GM18868 (cell line): ENCODE data around the gene KRTAP15-1.

Source experiments
- ATAC-seq: cut with Tn5 transposase; IDR thresholded peaks from one replicate; pipeline ENCODE4 v1.9.1; 2021; ENCODE audit warnings: mild to moderate bottlenecking, moderate library complexity; ENCODE audit not compliant: unreplicated experiment

KRTAP15-1 gene, protein sequence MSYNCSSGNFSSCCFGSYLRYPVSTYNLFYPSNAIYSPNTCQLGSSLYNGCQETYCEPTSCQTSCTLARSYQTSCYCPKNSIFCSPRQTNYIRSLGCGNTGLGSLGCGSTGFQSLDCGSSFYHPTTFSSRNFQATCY

DNA sequence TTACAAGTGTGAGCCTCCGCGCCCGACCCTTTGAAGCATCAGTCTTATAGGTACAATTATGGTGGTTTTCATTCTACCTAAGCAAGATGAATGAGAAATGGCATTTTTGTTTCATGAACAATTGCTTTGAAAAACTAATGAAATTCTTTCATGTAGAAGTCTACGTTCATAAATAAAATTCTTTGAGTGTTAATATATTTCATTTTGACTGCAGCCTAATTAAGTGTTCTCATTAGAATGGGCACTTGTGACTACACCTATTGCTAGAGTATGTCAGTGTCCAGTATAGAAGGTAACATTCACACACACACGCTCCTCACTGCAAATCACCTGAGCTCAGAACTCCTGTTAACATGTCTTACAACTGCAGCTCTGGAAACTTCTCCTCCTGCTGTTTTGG lies at the start of gene KRTAP15-1:
KRTAP15-1 (plus strand) TSS at position 301 of the 400 bp plus-strand sequence; CDS start at position 354, 53 bp downstream.
- no peak for ATAC-seq

DNA sequence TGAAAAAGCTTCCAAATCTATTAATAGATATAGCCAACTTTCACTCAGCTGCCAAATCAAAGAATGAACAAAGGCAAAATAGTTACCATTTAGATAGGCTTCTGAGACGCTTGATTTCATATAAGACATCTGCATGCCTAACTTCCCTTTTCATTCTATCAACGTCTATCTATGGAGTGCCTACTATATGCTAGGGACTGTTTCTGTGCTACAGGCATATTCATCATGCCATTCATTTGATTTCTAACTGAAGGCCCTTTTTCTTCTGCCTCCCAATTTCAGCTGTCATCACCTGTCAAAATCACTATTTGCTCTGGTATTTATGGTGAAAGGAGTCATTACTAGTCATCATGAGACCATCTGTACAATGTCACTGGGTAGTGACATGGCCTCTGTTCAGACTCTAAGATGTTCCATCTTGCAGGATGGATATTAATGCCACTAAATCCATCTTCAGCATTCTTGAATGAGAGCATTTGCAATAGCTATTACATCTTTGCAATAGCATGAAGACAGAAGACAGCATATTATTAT lies 48.5 kb upstream of the KRTAP15-1 start:
- ATAC-seq: no peak

GRCh38 chr21:30395731-30396130 lies 44.3 kb upstream of the KRTAP15-1 start, which contains the start of gene KRTAP13-1:
TSS of gene KRTAP13-1 (plus strand) at chr21:30396031. CDS start at chr21:30396087, 56 bp downstream.
- no peak for ATAC-seq

GRCh38 chr21:30408782-30409494 lies 31.1 kb upstream of the KRTAP15-1 start:
- peak; percentile 76 for ATAC-seq

DNA sequence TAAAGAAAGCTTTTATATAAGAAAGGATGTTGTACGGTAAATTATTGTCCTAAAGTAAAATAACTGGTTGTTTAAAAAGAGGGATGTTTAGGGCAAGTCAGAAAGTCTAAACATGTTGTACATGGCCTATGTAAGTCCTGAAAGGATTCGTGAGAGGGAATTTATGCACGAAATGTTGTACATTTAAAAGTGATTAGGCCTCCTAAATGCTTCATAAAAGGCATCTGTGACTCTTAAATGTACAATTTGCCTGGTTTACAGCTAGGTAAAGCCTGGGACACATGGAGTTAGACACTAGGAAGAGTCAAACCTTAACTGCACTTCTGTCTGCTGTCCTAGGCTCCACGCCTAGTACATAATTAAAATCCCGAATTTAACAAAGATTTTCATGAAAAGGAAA lies 24.1 kb upstream of the KRTAP15-1 start:
- no peak for ATAC-seq

- no peak for ATAC-seq
These were observed 14.2 kb upstream of the KRTAP15-1 start, which contains the start of gene KRTAP13-3 for GRCh38 chr21:30425826-30426225. TSS of gene KRTAP13-3 (minus strand) at chr21:30425926. CDS start at chr21:30425912, 14 bp downstream.

- ATAC-seq: no peak
These were observed 13.3 kb upstream of the KRTAP15-1 start for GRCh38 chr21:30426731-30427130.

GRCh38 chr21:30430170-30430655 lies 9.9 kb upstream of the KRTAP15-1 start, which contains the start of gene KRTAP13-4:
TSS of gene KRTAP13-4 (plus strand) at chr21:30430220. CDS start at chr21:30430276, 56 bp downstream.
- ATAC-seq: no peak

DNA sequence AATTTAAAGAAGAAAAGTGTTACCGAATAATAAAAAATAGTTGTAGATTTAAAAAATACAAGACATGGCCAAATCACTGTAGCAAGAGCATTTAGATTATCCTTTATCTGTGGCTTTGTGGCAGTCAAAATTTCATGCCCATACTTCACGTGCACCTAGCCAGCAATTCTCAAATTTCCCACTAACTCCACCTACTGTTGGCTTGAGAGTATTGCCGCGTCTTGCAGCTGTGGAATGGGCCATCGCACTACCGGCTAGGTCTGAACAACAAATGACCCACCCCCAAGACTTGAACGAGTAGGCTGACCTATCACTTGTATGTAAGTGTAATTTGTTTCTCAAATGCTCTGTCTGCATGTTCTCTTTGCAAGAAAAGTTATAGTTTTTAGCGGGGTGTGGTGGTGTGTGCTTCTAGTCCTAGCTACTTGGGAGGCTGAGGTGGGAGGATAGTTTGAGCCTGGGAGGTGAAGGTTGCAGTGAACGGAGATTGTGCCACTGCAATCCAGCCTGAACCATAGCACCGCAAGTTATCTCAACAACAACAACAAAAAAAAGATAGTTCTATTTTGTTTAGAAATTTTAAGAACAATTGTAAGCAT lies 5.9 kb upstream of the KRTAP15-1 start:
- ATAC-seq: peak; percentile 98

DNA sequence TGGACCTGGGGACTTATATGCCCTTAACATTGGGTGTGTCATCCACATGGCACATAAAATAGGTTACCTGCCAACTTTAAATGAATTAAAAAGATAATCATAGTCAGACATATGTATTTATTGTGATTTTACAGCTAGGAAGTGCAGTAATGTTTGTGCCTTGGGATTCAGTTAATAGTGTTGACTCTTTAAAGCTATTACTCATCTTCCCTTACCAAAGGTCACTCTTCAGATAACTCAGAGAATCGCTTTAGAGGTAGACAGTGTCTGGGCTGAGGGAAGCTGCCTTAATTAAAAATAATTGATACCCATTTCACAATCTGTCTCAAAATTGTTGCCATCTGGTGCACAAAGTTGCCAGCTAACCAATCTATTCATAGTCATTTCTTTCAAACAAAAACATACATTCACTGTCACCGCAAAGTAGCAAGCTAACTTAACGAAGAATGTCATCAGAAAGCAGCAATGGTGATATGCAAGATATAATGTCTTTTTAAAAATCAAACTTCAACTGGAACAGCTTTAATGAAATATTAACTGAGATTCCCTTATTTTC lies 3.0 kb upstream of the KRTAP15-1 start:
- no peak for ATAC-seq

DNA sequence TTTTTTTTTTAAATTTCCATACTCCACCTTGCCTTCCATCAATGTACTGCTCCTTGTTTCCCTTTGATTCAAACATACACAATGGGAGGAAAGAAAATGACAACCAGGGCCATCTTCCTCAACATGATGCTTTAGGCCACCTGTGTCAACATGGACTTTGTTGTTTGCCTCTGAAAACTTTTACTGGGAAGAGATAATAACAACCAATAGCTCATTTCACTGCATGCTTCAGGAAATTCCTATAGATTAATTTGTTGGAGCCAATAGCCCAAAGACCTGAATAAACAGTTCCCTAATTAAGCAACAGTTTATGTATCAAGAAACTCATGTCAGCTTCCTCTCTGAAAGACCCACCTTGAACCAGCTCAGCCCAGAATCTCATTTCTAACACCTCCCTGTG lies 3.2 kb downstream of the KRTAP15-1 start:
- no peak for ATAC-seq

- ATAC-seq: no peak
These were observed 4.1 kb downstream of the KRTAP15-1 start for GRCh38 chr21:30444204-30444603.

DNA sequence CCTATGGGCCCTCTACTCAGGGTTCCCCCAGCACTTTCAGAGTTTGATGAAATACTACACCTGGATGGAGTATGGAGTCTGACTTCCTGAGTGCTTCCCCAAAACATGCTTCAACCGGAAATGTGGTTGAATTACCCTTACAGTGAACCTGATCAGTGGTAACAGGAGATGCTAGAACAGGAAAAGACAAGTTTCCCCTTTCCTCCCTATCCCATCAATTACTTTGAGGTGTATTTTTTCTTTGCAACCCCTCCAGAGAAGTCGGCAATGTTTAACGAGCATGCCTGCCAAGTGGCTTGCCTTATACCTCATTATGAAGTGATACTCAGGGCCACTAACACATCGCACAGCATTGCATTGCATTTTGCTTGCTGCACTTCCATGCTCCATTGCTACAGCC lies 7.0 kb downstream of the KRTAP15-1 start:
- no peak for ATAC-seq

DNA sequence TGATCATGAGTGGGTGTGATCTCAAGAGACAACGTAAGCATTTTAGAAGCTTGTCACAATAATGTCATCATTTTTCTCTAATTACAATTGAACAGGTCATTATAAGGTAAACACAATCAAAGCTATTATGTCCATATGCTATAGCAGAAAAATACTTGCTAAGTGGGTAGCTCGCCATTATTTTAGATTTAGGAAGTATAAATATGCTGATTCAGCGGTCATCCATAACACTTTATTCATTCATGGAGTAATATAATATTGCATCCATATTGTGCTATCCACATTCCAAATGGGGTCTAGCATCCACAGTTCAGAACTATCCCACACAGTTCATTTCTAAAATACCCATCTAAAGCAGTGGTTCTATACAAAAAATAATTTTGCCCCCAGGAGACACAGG lies 8.4 kb downstream of the KRTAP15-1 start:
- no peak for ATAC-seq

GRCh38 chr21:30463713-30464112 lies 23.6 kb downstream of the KRTAP15-1 start:
- no peak for ATAC-seq

GRCh38 chr21:30468900-30469714 lies 29.0 kb downstream of the KRTAP15-1 start:
- ATAC-seq: no peak

DNA sequence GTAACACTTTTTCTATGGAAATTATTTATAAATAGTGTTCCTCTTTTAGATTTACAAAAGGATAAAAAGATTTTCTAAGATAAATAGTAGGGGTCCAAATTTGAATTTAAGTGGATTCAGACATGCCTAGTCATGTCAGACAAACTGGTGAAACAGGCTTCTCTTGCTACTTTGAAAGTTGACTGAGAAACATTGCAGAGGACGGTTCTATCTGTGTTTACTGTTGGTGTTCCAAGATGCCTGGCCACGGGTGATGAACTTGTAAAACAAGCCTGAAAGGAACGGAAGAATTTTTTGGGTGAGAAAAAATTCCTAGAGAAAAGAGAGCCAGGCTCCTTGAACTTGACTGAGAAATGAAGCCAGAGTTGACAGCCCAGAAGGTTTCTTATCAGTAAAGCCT lies 37.9 kb downstream of the KRTAP15-1 start:
- no peak for ATAC-seq

DNA sequence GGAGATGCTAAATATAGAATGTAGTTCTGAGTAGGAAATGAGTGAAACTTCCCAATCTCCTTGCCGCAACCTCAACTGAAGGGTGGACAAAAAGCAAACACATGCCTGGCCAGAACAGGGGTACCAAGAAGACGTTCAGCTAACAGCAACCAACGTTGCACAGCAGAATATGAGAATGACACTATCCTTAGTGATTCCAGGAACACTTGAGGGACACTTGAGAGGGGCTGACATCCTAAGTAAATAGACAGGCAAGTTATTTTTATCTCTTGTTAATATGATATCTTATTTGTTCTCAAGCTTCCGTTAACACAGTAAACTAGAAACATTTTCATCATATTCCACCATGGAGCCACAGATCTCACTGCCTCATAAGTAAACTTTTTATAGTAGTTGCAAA lies 39.2 kb downstream of the KRTAP15-1 start:
- no peak for ATAC-seq

- no peak for ATAC-seq
These were observed 40.1 kb downstream of the KRTAP15-1 start, which contains the start of gene KRTAP19-1 for GRCh38 chr21:30480145-30480544. TSS of gene KRTAP19-1 (minus strand) at chr21:30480367. CDS start at chr21:30480317, 50 bp downstream.

DNA sequence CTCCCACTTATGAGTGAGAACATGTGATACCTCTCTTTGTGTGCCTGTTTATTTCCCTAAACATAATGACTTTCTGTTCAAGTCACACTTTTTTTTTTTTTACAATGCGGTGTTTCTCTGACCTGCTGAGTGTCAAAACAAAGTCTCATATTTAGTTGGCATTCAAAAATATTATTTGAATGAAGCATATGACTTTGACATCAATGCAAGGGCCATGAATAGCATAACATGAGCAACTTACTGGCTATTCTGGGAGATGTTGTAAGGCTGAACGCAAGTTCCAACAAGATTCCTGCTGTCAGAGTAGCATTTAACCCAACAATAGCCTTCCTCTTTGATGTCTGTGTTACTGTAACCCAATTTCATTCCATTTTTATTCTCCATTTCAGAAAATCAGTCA lies 42.1 kb downstream of the KRTAP15-1 start:
- ATAC-seq: no peak
